Measurements from ENCODE around the gene C1orf50.

Gene C1orf50

GRCh38 chr1:42765269-42765668 is 1.8 kb upstream of the C1orf50 start:
- no peak for DNase-seq

- DNase-seq: peak; percentile 70
Observed at GRCh38 chr1:42765832-42766740, 963 bp upstream of the C1orf50 start.

GRCh38 chr1:42767510-42768000 is 506 bp downstream of the C1orf50 start:
- DNase-seq: no peak

GRCh38 chr1:42768172-42768571 is 1.1 kb downstream of the C1orf50 start:
- no peak for DNase-seq

GRCh38 chr1:42769811-42770210 is 2.8 kb downstream of the C1orf50 start:
- no peak for DNase-seq

GRCh38 chr1:42773420-42773819 is 6.4 kb downstream of the C1orf50 start:
- DNase-seq: no peak

GRCh38 chr1:42774928-42775526 is 8.0 kb downstream of the C1orf50 start:
- DNase-seq: no peak

GRCh38 chr1:42776502-42776901 is 9.5 kb downstream of the C1orf50 start:
- DNase-seq: no peak

- DNase-seq: peak; percentile 45
Observed at GRCh38 chr1:42777852-42778251, 10.8 kb downstream of the C1orf50 start.

- DNase-seq: no peak
Observed at GRCh38 chr1:42779725-42780124, 12.7 kb downstream of the C1orf50 start.

GRCh38 chr1:42780176-42780575 is 13.1 kb downstream of the C1orf50 start:
- DNase-seq: no peak

GRCh38 chr1:42783092-42783491 is 16.0 kb downstream of the C1orf50 start:
- DNase-seq: no peak

GRCh38 chr1:42784547-42784945 is 17.5 kb downstream of the C1orf50 start:
- DNase-seq: no peak

- peak; percentile 61 for DNase-seq
Observed at GRCh38 chr1:42784946-42785693, 18.1 kb downstream of the C1orf50 start, which contains the start of gene TMEM269. TSS of gene TMEM269 (plus strand) at chr1:42784991. CDS start at chr1:42789894, 4,903 bp downstream.

GRCh38 chr1:42786097-42786496 is 19.0 kb downstream of the C1orf50 start:
- DNase-seq: no peak

- DNase-seq: no peak
Observed at GRCh38 chr1:42788021-42788420, 21.0 kb downstream of the C1orf50 start.

- no peak for DNase-seq
Observed at GRCh38 chr1:42793824-42794223, 26.8 kb downstream of the C1orf50 start.

GRCh38 chr1:42797414-42797813 is 30.4 kb downstream of the C1orf50 start:
- no peak for DNase-seq

GRCh38 chr1:42797979-42798378 is 30.9 kb downstream of the C1orf50 start:
- no peak for DNase-seq

GRCh38 chr1:42801832-42802473 is 34.9 kb downstream of the C1orf50 start:
- no peak for DNase-seq

GRCh38 chr1:42806171-42806570 is 39.1 kb downstream of the C1orf50 start:
- no peak for DNase-seq

- no peak for DNase-seq
Observed at GRCh38 chr1:42806593-42806992, 39.5 kb downstream of the C1orf50 start.
